Measurements from ENCODE around the gene CATSPERB. TPM values are rescaled to one million over a fixed set of nuclear protein-coding genes. Genes with fewer than 3 reads are reported as not detected.
"Not testable (repeated sequence)": the region's sequence is repeated elsewhere in the genome, so short reads cannot be mapped to it uniquely, and the experiment has no call there.

Gene CATSPERB
- total RNA-seq, 2 donors from 2014 or later, result 14.5 to 35.1 TPM

GRCh38 chr14:91568626-91569025 lies 163.3 kb downstream of the CATSPERB start:
- ATAC-seq (ENCODE audit: insufficient number of reproducible peaks, low FRiP score, low read depth) (no peak), DNase-seq (ENCODE audit: low spot score) (no peak)
- H3K36me3 ChIP-seq, result no peaks in the 10 kb centered on the region

GRCh38 chr14:91567827-91568226 lies 164.1 kb downstream of the CATSPERB start:
- H3K27ac ChIP-seq; H3K27me3 ChIP-seq (replicated peaks; ENCODE audit: insufficient read depth); H3K36me3 ChIP-seq; ATAC-seq (ENCODE audit: insufficient number of reproducible peaks, low FRiP score, low read depth); H3K4me3 ChIP-seq; DNase-seq (ENCODE audit: low spot score); H3K4me1 ChIP-seq (ENCODE audit: control insufficient read depth in 1 of 2, low read depth in 2 of 2); H3K9me3 ChIP-seq: not testable (repeated sequence)

More at GRCh38 chr14:91568626-91569025, 163.3 kb downstream of the CATSPERB start:
- no peaks in the 10 kb centered on the region for H3K27me3 ChIP-seq (replicated peaks; ENCODE audit: insufficient read depth)
- H3K27ac ChIP-seq, result no peak overlapping the region
- H3K9me3 ChIP-seq, result no peaks in the 10 kb centered on the region
- peaks cover 5% of the 10 kb centered on the region in 2 donors for H3K4me1 ChIP-seq (ENCODE audit: control insufficient read depth in 1 of 2, low read depth in 2 of 2)
- TF ChIP-seq, protein P1, sequence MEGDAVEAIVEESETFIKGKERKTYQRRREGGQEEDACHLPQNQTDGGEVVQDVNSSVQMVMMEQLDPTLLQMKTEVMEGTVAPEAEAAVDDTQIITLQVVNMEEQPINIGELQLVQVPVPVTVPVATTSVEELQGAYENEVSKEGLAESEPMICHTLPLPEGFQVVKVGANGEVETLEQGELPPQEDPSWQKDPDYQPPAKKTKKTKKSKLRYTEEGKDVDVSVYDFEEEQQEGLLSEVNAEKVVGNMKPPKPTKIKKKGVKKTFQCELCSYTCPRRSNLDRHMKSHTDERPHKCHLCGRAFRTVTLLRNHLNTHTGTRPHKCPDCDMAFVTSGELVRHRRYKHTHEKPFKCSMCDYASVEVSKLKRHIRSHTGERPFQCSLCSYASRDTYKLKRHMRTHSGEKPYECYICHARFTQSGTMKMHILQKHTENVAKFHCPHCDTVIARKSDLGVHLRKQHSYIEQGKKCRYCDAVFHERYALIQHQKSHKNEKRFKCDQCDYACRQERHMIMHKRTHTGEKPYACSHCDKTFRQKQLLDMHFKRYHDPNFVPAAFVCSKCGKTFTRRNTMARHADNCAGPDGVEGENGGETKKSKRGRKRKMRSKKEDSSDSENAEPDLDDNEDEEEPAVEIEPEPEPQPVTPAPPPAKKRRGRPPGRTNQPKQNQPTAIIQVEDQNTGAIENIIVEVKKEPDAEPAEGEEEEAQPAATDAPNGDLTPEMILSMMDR (IDR thresholded peaks at IDR 0.05), result no peak
- H3K4me3 ChIP-seq, result no peak overlapping the region

DNA sequence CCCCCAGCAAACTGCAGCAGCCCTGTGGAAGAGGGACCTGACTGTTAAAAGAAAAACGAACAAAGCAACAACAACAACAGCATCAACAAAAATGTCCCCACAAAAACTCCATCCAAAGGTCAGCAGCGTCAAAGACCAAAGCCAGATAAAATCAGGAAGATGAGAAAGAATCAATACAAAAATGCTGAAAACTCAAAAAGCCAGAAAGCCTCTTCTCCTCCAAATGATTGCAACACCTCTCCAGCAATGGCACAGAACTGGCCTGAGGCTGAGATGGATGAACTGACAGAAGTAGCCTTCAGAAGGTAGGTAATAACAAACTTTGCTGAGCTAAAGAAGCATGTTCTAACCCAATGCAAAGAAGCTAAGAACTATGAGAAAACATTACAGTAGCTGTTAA lies 176.4 kb downstream of the CATSPERB start:
- no peaks in the 10 kb centered on the region for H3K27me3 ChIP-seq (replicated peaks; ENCODE audit: insufficient read depth)

DNA sequence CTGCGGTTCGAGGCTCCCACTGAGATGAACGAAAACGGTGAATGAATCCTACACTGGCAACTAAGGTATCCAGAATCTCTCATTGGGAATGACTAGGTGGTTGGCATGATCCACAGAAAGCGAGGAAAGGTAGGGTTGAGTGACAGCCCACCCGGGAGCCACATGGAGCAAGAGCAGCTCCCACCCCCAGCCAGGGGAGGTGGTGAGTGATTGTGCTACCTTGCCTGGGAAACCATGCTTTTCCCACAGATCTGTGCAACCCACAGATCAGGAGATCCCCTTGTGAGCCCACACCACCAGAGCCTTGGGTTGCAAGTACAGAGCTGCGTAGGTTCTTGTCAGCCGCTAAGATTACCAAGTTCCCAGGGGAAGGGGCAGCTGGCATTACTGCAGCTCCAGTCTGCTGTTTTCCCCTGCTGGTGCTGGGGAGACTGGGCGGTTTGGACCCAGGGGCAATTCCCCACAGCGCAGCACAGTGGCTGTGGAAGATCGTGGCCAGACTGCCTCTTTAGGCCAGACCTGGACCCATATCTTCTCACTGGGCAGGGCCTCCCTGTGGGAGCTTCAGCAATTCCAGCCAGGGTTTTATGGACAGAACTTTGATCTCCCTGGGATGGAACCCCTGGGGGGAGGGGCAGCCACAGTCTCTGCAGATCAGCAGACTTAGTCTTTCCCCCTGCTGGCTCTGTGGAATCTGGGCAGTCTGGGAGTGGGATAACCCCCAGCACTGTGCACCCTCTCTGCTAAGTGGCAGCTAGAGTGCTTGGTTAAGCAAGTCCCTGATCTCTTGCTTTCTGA lies 177.2 kb downstream of the CATSPERB start:
- no peaks in the 10 kb centered on the region for H3K4me1 ChIP-seq (ENCODE audit: control insufficient read depth in 1 of 2, low read depth in 2 of 2)
- no peak for DNase-seq (ENCODE audit: low spot score)
- H3K9me3 ChIP-seq, result peaks cover 3% of the 10 kb centered on the region
- no peak overlapping the region for H3K4me3 ChIP-seq
- H3K27me3 ChIP-seq (replicated peaks; ENCODE audit: insufficient read depth), result no peaks in the 10 kb centered on the region
- no peaks in the 10 kb centered on the region for H3K36me3 ChIP-seq
- ATAC-seq (ENCODE audit: insufficient number of reproducible peaks, low FRiP score, low read depth), result no peak
- no peak overlapping the region for H3K27ac ChIP-seq
- TF ChIP-seq, protein P1 (IDR thresholded peaks at IDR 0.05), result no peak

More for the DNA sequence above, 176.4 kb downstream of the CATSPERB start:
- ATAC-seq (ENCODE audit: insufficient number of reproducible peaks, low FRiP score, low read depth) (no peak), DNase-seq (ENCODE audit: low spot score) (no peak)
- H3K4me1 ChIP-seq (ENCODE audit: control insufficient read depth in 1 of 2, low read depth in 2 of 2), result no peaks in the 10 kb centered on the region
- no peak overlapping the region for H3K27ac ChIP-seq
- H3K9me3 ChIP-seq, result peaks cover 3% of the 10 kb centered on the region
- no peak overlapping the region for H3K4me3 ChIP-seq
- TF ChIP-seq, protein P1 (IDR thresholded peaks at IDR 0.05), result no peak
- no peaks in the 10 kb centered on the region for H3K36me3 ChIP-seq

- H3K9me3 ChIP-seq, result no peaks in the 10 kb centered on the region
- TF ChIP-seq, protein P1 (IDR thresholded peaks at IDR 0.05), result no peak
- no peaks in the 10 kb centered on the region for H3K4me1 ChIP-seq (ENCODE audit: control insufficient read depth in 1 of 2, low read depth in 2 of 2)
- H3K27ac ChIP-seq, result no peak overlapping the region
- no peak for DNase-seq (ENCODE audit: low spot score)
- no peaks in the 10 kb centered on the region for H3K27me3 ChIP-seq (replicated peaks; ENCODE audit: insufficient read depth)
- no peak for ATAC-seq (ENCODE audit: insufficient number of reproducible peaks, low FRiP score, low read depth)
- no peak overlapping the region for H3K4me3 ChIP-seq
- H3K36me3 ChIP-seq, result no peaks in the 10 kb centered on the region
Measured at GRCh38 chr14:91548108-91548507, 183.8 kb downstream of the CATSPERB start.

All from thoracic aorta (tissue), 2 donors.